Mononuclear cell (primary cell): ENCODE measurements around the gene RBX1. TPM values are rescaled to one million over a fixed set of nuclear protein-coding genes. Genes with fewer than 3 reads are reported as not detected.

ENCODE experiments used
- total RNA-seq: library from RNA; depleted of rRNA; stranded (reverse); fragments of >200 nt; gene quantifications from one replicate; pipeline ENCODE4 v1.2.3, GENCODE V29; 2012

Gene RBX1
- total RNA-seq, 1 donor, result 24.7 TPM

Other genes with a start within 250 kb of the RBX1 start
- gene SLC25A17, start 132.0 kb upstream of the RBX1 start, total RNA-seq, result 3.9 TPM
- 152 TPM for gene ST13, start 94.7 kb upstream of the RBX1 start, total RNA-seq
- gene XPNPEP3, start 94.2 kb upstream of the RBX1 start, total RNA-seq, result 11.0 TPM
- not detected for gene DNAJB7, start 89.3 kb upstream of the RBX1 start, total RNA-seq
- gene EP300, start 141.2 kb downstream of the RBX1 start, total RNA-seq, result 202 TPM